Effector CD4-positive, alpha-beta T cell (primary cell): ENCODE data around the gene GPR18.

Experiments used
- DNase-seq: peaks from one replicate; pipeline ENCODE4 v3.0.0-alpha.2; 2020

GPR18 gene

GRCh38 chr13:99206226-99206625, 52.0 kb downstream of the GPR18 start:
- DNase-seq: no peak

DNA sequence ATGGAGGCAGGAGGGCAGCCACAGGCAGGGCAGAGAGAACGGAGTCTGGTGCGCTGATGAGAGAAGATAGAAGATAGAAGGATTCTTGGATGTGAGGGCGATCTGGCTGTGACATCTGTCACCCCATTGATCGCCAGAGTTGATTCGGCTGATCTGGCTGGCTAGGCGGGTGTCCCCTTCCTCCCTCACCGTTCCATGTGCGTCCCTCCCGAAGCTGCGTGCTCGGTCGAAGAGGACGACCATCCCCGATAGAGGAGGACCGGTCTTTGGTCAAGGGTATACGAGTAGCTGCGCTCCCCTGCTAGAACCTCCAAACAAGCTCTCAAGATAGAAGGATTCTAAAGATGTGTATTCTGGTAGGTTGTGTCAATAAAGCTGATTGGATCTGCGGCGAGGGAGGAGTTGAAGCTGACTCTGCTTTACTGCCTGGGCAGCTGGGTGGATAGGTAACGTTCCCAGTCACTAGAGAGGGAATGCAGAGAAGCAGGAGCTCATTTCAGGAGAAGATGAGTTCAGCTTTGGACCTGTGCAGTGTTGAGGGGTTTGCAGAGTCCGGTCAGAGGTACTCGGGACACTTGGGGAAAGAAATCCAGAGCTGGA, 52.5 kb downstream of the GPR18 start:
- DNase-seq: no peak
